Measurements from ENCODE around the gene TBC1D22A.

TBC1D22A gene

DNA sequence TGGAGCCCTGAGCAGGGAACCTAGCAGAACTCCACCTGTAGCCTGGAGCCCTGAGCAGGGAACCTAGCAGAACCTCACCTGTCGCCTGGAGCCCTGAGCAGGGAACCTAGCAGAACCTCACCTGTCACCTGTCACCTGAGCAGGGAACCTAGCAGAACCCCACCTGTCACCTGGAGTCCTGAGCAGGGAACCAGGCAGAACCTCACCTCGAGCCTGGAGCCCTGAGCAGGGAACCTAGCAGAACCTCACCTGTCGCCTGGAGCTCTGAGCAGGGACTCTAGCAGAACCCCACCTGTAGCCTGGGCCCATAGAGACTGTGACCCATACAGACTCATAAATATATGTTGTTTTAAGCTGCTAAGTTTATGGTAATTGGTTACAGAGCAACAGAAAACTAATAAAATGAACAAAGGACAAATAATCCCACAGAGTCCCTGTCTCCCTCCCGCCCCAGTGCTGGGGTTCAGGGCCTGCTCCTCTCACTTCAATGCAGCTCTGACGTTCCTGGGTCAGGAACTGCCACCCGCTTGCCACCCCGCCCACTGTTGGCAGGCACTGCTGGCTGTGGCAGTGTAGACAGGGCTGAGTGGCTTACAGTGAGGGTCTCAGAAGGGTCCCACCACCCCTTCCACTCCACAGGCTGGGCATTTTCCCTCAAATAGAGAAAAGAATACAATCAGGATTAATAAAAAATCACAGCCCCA is 259.1 kb downstream of the TBC1D22A start:
- Histone ChIP-seq H3K27ac (no peak overlapping the region), H3K4me3 (no peak overlapping the region)
- DNase-seq (ENCODE audit: low spot score), result no peak
- TF ChIP-seq, protein P1, sequence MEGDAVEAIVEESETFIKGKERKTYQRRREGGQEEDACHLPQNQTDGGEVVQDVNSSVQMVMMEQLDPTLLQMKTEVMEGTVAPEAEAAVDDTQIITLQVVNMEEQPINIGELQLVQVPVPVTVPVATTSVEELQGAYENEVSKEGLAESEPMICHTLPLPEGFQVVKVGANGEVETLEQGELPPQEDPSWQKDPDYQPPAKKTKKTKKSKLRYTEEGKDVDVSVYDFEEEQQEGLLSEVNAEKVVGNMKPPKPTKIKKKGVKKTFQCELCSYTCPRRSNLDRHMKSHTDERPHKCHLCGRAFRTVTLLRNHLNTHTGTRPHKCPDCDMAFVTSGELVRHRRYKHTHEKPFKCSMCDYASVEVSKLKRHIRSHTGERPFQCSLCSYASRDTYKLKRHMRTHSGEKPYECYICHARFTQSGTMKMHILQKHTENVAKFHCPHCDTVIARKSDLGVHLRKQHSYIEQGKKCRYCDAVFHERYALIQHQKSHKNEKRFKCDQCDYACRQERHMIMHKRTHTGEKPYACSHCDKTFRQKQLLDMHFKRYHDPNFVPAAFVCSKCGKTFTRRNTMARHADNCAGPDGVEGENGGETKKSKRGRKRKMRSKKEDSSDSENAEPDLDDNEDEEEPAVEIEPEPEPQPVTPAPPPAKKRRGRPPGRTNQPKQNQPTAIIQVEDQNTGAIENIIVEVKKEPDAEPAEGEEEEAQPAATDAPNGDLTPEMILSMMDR (IDR thresholded peaks at IDR 0.05), result no peak

DNA sequence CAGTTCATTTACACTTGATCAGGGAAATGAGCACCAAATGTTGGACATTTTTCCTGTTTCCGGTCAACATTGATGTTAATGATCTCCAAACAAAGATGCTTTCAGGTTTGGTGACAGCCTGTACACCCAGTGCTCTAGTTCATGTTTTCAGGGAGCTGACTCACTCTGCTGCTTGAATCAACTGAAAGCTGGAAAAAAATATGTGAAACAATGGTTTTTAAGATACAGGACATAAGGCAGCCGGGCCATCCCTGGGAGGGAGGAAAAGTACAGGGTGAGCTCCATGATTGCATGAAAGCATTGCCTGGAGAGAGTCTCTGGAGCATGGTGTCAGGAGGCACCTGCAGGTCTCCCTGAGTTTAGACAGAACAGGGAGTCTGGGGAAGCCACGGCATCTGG is 259.6 kb downstream of the TBC1D22A start:
- no peak overlapping the region for H3K4me3 ChIP-seq
- no peak for DNase-seq (ENCODE audit: low spot score)
- TF ChIP-seq, protein P1 (IDR thresholded peaks at IDR 0.05), result no peak
- no peak overlapping the region for H3K27ac ChIP-seq

DNA sequence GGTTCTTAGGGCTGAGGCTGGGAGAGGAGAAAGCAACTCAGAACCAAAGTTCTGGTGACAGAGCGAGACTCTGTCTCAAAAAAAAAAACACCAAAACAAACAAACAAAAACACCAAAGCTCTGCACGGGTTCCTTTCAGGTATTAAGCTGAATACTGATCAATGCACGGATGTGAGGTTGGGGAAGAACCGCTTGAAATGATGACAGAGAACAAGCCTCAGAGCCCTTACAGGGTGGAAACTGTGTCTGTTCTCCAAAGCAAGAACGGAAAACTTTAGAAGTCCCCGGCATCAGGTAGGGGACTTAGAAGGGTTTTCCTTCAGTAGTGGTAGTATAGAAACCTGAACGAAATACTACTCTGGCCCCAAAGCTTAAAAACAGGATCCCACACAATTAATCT is 260.0 kb downstream of the TBC1D22A start:
- H3K4me3 ChIP-seq, result no peak overlapping the region
- TF ChIP-seq, protein P1 (IDR thresholded peaks at IDR 0.05), result no peak
- DNase-seq (ENCODE audit: low spot score), result no peak
- H3K27ac ChIP-seq, result no peak overlapping the region

DNA sequence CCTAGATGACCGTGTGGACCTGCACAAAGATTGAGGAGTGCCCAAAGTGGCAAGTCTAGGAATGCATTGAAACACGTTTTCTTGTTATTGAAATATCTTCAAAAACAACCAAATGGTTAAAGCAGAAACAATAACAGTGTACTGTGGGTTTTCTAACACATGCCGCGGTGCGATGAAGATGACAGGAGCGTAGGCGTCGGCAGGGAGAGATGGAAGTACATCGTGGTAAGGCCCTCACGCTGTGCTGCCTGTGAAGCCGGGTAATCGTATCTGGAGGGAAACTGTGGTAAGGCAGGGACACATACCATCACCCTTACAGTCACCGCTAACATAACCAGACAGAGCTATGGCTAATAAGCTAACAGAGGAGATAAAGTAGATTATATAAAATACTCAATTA is 261.4 kb downstream of the TBC1D22A start:
- TF ChIP-seq, protein P1 (IDR thresholded peaks at IDR 0.05), result no peak
- no peak for DNase-seq (ENCODE audit: low spot score)
- H3K4me3 ChIP-seq, result no peak overlapping the region
- no peak overlapping the region for H3K27ac ChIP-seq

DNA sequence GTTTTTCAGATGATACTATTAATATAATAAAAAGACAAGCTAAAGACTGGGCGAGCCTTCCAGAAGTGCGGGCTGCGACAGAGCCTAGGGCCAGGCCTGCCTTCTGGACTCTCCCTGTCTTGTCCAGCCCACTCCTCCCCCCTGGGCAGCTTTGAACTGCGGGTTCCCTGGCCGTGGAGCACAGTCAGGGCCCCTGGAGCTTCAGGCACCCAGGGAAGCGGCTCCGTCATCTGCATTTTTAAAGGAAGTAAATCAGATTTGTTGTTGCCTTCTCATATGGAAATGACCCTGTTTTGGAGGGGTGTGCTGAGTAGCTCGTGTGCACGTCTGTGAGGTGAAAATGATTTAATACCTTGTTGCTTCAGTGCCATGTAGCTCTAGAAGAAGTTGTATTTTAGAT is 265.3 kb downstream of the TBC1D22A start:
- Histone ChIP-seq H3K27ac (no peak overlapping the region), H3K4me3 (no peak overlapping the region)
- TF ChIP-seq, protein P1 (IDR thresholded peaks at IDR 0.05), result no peak
- DNase-seq (ENCODE audit: low spot score), result no peak

DNA sequence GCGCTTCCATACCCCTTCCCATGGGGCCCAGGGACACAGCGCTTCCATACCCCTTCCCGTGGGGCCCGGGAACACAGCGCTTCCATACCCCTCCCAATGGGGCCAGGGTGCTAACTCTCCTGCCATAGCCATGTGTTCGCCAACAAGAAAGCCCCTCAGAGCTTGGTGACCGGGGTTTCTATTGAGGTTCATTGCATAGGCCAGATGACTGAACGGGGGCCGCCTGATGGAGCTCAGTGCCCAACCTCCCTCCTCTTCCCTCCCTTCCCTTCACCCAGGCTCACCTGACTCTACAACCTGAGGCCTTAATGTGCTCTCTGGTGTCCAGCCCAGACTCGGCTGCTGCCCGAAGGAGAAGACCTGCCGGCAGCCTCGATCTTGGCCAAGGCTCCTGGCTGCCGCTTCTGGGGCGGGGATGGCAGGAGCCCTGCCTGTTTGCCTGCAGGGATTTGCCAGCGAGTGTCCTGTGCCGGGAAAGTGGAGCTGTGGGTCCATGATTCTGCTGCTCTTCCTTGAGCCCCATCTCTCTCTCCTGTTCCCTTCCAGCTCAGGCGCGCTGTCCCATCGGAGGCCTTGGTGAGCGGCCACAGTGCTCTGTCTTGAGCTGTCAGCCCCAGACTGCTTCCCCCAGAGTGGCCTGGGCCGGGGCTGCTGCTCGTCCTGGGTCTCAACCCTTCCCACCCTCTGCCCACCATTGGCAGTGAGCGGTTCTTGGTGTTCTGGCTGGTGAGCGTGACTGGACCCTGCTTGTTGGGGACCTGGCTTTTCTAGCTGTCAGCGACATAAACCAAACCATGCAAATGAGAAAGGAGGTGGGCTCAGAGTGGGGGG is 267.0 kb downstream of the TBC1D22A start:
- Histone ChIP-seq H3K4me3 (no peak overlapping the region), H3K27ac (peak overlapping the region in 1 of 2 donors; percentile 11)
- TF ChIP-seq, protein P1 (IDR thresholded peaks at IDR 0.05), result no peak
- no peak for DNase-seq (ENCODE audit: low spot score)
